HL-60 (cell line): ENCODE results near the gene ITPKC.

ENCODE experiments used
- DNase-seq, 2 experiments: peaks; one replicate each; pipeline ENCODE4 v3.0.0-alpha.2; 2010 to 2020; ENCODE audit warnings: low read depth in 1 of 2, low spot score in 1 of 2
- H3K27ac ChIP-seq: fragments of 250-450 bp; sonication (Bioruptor Pico); replicated peaks from 2 replicates; pipeline ENCODE4 v1.5.1; 2020; ENCODE audit warnings: mild to moderate bottlenecking, moderate library complexity
- H3K27me3 ChIP-seq: fragments of 250-450 bp; sonication (Bioruptor Pico); 2 replicates; pipeline ENCODE4 v1.5.1; 2021; ENCODE audit warnings: mild to moderate bottlenecking, moderate library complexity; ENCODE audit not compliant: insufficient read depth, poor library complexity, severe bottlenecking
- H3K4me3 ChIP-seq: replicated peaks from 2 replicates; pipeline ENCODE4 v1.5.1; 2011; ENCODE audit warnings: mild to moderate bottlenecking, control low read depth, low read length; ENCODE audit not compliant: insufficient read depth
- CTCF ChIP-seq: IDR thresholded peaks from one replicate; pipeline ENCODE4 v1.5.1; 2011; ENCODE audit warnings: low read length, control low read depth, inconsistent platforms; ENCODE audit not compliant: insufficient read depth
- GABPA ChIP-seq: IDR thresholded peaks from 2 replicates; pipeline ENCODE4 v1.6.1; 2012; ENCODE audit warnings: low read depth
- POLR2AphosphoS5 ChIP-seq: IDR thresholded peaks from 2 replicates; pipeline ENCODE4 v1.6.1; 2012; ENCODE audit warnings: low read depth
- SPI1 ChIP-seq: IDR thresholded peaks from 2 replicates; pipeline ENCODE4 v1.6.1; 2012; ENCODE audit warnings: low read depth, mild to moderate bottlenecking, borderline replicate concordance
- TF ChIP-seq, protein P1 (sequence below): IDR thresholded peaks from 2 replicates; pipeline ENCODE4 v1.6.1; 2012; ENCODE audit warnings: low read depth; ENCODE audit not compliant: insufficient replicate concordance

The ITPKC gene

DNA sequence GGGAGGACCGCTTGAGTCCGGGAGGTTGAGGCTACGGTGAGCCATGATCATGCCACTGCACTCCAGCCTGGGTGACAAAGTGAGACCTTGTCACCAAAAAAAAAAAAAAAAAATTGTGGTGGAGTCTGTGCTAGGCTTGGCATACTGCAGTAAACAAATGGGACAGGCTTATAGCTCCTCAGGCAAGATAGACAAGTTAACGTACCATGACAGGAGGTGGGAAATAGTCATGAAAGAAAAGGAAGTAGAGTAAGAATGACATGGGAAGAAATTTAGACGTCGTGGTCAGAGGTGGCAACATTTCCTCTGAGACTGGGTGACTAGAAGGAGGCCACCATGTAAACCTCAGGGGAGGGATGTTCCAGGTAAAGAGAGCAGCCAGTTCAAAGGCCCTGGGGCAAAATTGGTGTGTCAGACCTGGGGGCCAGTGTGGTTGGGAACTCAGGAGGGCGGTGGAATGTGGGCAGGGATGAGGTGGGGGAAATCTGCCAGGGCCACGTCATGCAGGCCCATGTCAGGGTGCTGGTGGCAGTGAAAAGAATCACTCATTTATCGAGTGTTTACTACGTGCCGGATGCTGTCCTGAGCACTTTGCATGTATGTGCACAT is 39.7 kb downstream of the ITPKC start:
- TF ChIP-seq CTCF, result no peak
- TF ChIP-seq, protein P1, sequence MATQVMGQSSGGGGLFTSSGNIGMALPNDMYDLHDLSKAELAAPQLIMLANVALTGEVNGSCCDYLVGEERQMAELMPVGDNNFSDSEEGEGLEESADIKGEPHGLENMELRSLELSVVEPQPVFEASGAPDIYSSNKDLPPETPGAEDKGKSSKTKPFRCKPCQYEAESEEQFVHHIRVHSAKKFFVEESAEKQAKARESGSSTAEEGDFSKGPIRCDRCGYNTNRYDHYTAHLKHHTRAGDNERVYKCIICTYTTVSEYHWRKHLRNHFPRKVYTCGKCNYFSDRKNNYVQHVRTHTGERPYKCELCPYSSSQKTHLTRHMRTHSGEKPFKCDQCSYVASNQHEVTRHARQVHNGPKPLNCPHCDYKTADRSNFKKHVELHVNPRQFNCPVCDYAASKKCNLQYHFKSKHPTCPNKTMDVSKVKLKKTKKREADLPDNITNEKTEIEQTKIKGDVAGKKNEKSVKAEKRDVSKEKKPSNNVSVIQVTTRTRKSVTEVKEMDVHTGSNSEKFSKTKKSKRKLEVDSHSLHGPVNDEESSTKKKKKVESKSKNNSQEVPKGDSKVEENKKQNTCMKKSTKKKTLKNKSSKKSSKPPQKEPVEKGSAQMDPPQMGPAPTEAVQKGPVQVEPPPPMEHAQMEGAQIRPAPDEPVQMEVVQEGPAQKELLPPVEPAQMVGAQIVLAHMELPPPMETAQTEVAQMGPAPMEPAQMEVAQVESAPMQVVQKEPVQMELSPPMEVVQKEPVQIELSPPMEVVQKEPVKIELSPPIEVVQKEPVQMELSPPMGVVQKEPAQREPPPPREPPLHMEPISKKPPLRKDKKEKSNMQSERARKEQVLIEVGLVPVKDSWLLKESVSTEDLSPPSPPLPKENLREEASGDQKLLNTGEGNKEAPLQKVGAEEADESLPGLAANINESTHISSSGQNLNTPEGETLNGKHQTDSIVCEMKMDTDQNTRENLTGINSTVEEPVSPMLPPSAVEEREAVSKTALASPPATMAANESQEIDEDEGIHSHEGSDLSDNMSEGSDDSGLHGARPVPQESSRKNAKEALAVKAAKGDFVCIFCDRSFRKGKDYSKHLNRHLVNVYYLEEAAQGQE, result no peak
- no peak for TF ChIP-seq GABPA
- TF ChIP-seq SPI1, result no peak
- TF ChIP-seq POLR2AphosphoS5, result no peak
- no peak for DNase-seq
- H3K27me3 ChIP-seq, result no peaks in the 10 kb centered on the region
- H3K4me3 ChIP-seq, result no peak overlapping the region
- no peak overlapping the region for H3K27ac ChIP-seq

GRCh38 chr19:40758491-40758890 is 41.6 kb downstream of the ITPKC start:
- H3K27ac ChIP-seq, result no peak overlapping the region
- H3K27me3 ChIP-seq, result no peaks in the 10 kb centered on the region

GRCh38 chr19:40759352-40759751 is 42.4 kb downstream of the ITPKC start:
- DNase-seq, result no peak
- Histone ChIP-seq H3K4me3 (no peak overlapping the region), H3K27ac (no peak overlapping the region), H3K27me3 (no peaks in the 10 kb centered on the region)
- no peak for TF ChIP-seq POLR2AphosphoS5
- TF ChIP-seq GABPA, result no peak
- no peak for TF ChIP-seq SPI1
- TF ChIP-seq CTCF, result no peak
- TF ChIP-seq, protein P1, result no peak

More at GRCh38 chr19:40758491-40758890, 41.6 kb downstream of the ITPKC start:
- TF ChIP-seq SPI1 (no peak), CTCF (no peak)
- no peak overlapping the region for H3K4me3 ChIP-seq
- no peak for DNase-seq
